ENCODE results near the gene SURF4.

The SURF4 gene

DNA sequence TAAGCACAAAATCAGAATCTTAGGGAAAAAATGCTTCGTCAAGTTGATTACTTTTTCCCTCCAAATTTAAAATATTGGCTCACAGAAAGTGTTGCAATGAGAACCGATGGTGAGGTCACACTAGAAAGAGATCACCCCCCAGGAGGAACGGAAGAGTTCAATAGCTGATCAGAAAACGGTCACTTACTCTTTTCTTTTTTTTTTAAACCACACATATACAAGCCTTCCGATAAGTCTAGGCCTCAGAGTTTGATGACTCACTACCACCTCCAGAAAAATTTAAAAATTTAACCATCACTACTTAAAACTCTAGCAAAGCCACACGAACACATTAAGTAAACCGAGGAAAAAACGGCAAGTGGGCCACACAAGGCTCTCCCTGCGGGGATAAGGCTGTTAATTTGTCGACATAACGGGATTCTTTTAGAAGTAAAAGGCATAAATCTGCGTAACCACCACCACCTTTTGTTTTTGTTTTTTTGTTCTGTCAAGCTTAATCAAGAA, 1.2 kb downstream of the SURF4 start:
- no peaks in the 10 kb centered on the region for H3K27me3 ChIP-seq (ENCODE audit: control insufficient read depth, insufficient read depth, low read length)
- no CpG with 5 or more reads among the region's 12 CpGs for WGBS (ENCODE audit: insufficient coverage, insufficient read length)

DNA sequence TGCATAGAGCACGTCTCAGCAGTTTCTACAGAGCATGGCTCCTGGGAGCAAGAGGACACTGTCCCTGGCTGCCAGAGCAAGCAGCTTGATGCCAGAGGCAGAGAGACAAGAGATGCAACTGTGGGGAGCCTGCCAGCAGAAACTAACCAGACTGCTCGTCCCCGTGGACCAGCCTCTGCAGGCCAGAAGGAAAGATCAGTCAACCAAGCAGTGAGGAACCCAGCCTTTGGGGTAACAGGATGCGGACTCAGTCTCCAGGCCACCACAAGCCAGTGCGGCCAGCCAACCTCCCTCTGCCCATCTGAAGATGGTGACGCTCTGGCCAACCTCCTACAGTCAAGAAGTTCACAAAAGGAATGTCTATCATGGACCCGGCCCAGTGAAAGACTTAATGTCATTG, 3.7 kb downstream of the SURF4 start:
- Histone ChIP-seq H3K36me3 (ENCODE audit: control insufficient read depth, insufficient read depth, low read length) (peaks cover 12% of the 10 kb centered on the region), H3K4me1 (ENCODE audit: control insufficient read depth, insufficient read depth, low read length) (no peaks in the 10 kb centered on the region), H3K27me3 (ENCODE audit: control insufficient read depth, insufficient read depth, low read length) (no peaks in the 10 kb centered on the region), H3K27ac (ENCODE audit: low read length) (no peak overlapping the region), H3K4me3 (ENCODE audit: low read length) (no peak overlapping the region), H3K9me3 (ENCODE audit: control insufficient read depth, insufficient read depth, low read length) (no peaks in the 10 kb centered on the region)
- WGBS (ENCODE audit: insufficient coverage, insufficient read length) = no CpG with 5 or more reads among the region's 7 CpGs
- DNase-seq (ENCODE audit: low read depth, low spot score) = no peak

More for the DNA sequence above, 1.2 kb downstream of the SURF4 start:
- Histone ChIP-seq H3K36me3 (ENCODE audit: control insufficient read depth, insufficient read depth, low read length) (peaks cover 4% of the 10 kb centered on the region; the same call in 1 of the 2 replicates), H3K4me1 (ENCODE audit: control insufficient read depth, insufficient read depth, low read length) (no peaks in the 10 kb centered on the region), H3K4me3 (ENCODE audit: low read length) (peak overlapping the region; percentile 76; the same call in 1 of the 2 replicates), H3K27ac (ENCODE audit: low read length) (no peak overlapping the region), H3K9me3 (ENCODE audit: control insufficient read depth, insufficient read depth, low read length) (no peaks in the 10 kb centered on the region; the same call in 1 of the 2 replicates)
- no peak for DNase-seq (ENCODE audit: low read depth, low spot score)

DNA sequence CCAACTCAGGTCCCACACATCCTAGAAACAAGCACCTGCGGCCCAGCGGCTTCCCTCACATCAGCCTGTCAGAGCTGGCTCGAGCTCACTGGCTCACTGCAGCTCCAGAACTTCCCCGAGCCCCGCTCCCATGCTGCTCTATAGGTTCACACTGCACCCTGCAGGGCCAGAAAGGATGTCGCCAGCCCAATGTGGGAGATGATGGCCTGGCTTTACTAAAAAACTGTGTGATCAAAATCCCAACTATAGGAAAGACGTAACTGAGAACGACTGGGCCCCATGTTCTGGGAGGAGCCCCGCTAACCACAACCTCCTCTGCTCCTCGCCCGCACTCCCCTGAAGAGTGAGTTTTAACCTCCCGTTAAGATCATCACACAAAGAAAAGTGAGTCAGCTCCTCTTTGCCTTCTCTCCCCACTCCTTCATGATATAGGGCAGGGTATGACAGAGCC, 4.6 kb downstream of the SURF4 start:
- no peak overlapping the region for H3K4me3 ChIP-seq (ENCODE audit: low read length)
- H3K27ac ChIP-seq (ENCODE audit: low read length) = no peak overlapping the region
- no peaks in the 10 kb centered on the region for H3K4me1 ChIP-seq (ENCODE audit: control insufficient read depth, insufficient read depth, low read length)
- DNase-seq (ENCODE audit: low read depth, low spot score) = no peak
- no CpG with 5 or more reads among the region's 12 CpGs for WGBS (ENCODE audit: insufficient coverage, insufficient read length)
- H3K9me3 ChIP-seq (ENCODE audit: control insufficient read depth, insufficient read depth, low read length) = no peaks in the 10 kb centered on the region
- peaks cover 17% of the 10 kb centered on the region for H3K36me3 ChIP-seq (ENCODE audit: control insufficient read depth, insufficient read depth, low read length)
- H3K27me3 ChIP-seq (ENCODE audit: control insufficient read depth, insufficient read depth, low read length) = no peaks in the 10 kb centered on the region

DNA sequence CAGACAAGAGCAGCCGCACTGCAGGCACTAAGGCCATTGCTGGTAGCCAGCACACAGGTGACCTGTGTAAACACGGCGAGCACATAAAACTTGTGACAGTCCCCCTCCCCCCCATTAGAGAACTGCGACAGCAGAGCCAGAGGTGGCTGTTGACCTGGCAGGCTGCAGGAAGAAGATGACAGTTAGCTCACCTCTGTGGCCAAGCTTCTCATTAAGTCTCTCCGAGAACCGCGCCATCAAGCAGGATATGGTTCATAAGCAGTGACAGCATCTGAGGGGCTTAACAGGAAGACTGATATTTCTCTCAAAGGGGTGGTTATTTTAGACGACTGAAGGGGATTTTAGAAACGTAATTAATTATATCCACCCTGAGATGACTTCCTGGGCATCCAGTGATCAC, 5.2 kb downstream of the SURF4 start:
- Histone ChIP-seq H3K36me3 (ENCODE audit: control insufficient read depth, insufficient read depth, low read length) (peaks cover 23% of the 10 kb centered on the region), H3K27ac (ENCODE audit: low read length) (no peak overlapping the region), H3K9me3 (ENCODE audit: control insufficient read depth, insufficient read depth, low read length) (no peaks in the 10 kb centered on the region), H3K4me3 (ENCODE audit: low read length) (no peak overlapping the region), H3K4me1 (ENCODE audit: control insufficient read depth, insufficient read depth, low read length) (no peaks in the 10 kb centered on the region), H3K27me3 (ENCODE audit: control insufficient read depth, insufficient read depth, low read length) (no peaks in the 10 kb centered on the region)
- no CpG with 5 or more reads among the region's 9 CpGs for WGBS (ENCODE audit: insufficient coverage, insufficient read length)
- no peak for DNase-seq (ENCODE audit: low read depth, low spot score)

DNA sequence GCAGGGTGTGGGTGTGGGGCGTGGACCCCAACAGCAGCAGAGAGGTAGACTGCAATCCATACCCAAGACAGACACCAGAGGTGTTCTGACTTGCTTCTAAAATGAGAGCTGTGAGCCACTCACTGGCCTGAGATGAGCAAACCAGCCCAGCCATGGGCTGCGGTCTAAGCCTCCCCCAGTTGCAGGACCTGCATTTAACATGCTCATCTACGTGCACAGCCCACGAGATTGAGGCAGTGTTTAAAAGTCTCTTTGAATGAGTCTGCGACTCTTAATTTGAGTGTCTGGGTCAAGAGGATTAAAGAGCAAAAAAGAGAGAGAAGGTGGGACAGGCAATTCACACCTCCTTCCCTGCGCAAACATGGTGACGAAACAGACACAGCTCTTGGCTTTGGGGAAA, 5.9 kb downstream of the SURF4 start:
- Histone ChIP-seq H3K27me3 (ENCODE audit: control insufficient read depth, insufficient read depth, low read length) (no peaks in the 10 kb centered on the region), H3K36me3 (ENCODE audit: control insufficient read depth, insufficient read depth, low read length) (peaks cover 24% of the 10 kb centered on the region), H3K4me3 (ENCODE audit: low read length) (no peak overlapping the region), H3K4me1 (ENCODE audit: control insufficient read depth, insufficient read depth, low read length) (no peaks in the 10 kb centered on the region), H3K9me3 (ENCODE audit: control insufficient read depth, insufficient read depth, low read length) (no peaks in the 10 kb centered on the region), H3K27ac (ENCODE audit: low read length) (no peak overlapping the region)
- DNase-seq (ENCODE audit: low read depth, low spot score) = no peak
- no CpG with 5 or more reads among the region's 7 CpGs for WGBS (ENCODE audit: insufficient coverage, insufficient read length)

DNA sequence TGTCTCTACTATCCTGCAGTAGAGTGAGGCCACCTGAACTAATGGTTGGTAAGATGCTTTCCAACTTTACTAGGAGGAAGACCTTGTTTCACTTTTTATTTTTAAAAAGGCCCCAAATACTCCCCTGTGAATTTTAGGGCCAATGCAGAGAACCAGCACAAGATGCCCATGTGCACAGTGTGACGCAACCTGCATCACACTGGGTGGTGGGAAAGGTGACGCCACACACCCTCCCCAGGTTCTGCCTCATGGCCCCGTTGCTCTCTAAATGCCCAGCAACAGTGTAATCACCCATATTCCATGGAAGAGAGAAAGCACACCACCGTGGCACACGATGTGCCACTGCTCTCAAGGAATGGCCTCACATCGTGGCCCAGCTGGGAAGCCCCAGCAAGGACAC, 6.4 kb downstream of the SURF4 start:
- DNase-seq (ENCODE audit: low read depth, low spot score) = no peak
- H3K9me3 ChIP-seq (ENCODE audit: control insufficient read depth, insufficient read depth, low read length) = no peaks in the 10 kb centered on the region
- H3K27ac ChIP-seq (ENCODE audit: low read length) = no peak overlapping the region
- no peak overlapping the region for H3K4me3 ChIP-seq (ENCODE audit: low read length)
- H3K27me3 ChIP-seq (ENCODE audit: control insufficient read depth, insufficient read depth, low read length) = no peaks in the 10 kb centered on the region
- no CpG with 5 or more reads among the region's 6 CpGs for WGBS (ENCODE audit: insufficient coverage, insufficient read length)
- H3K4me1 ChIP-seq (ENCODE audit: control insufficient read depth, insufficient read depth, low read length) = no peaks in the 10 kb centered on the region
- peaks cover 27% of the 10 kb centered on the region for H3K36me3 ChIP-seq (ENCODE audit: control insufficient read depth, insufficient read depth, low read length)

DNA sequence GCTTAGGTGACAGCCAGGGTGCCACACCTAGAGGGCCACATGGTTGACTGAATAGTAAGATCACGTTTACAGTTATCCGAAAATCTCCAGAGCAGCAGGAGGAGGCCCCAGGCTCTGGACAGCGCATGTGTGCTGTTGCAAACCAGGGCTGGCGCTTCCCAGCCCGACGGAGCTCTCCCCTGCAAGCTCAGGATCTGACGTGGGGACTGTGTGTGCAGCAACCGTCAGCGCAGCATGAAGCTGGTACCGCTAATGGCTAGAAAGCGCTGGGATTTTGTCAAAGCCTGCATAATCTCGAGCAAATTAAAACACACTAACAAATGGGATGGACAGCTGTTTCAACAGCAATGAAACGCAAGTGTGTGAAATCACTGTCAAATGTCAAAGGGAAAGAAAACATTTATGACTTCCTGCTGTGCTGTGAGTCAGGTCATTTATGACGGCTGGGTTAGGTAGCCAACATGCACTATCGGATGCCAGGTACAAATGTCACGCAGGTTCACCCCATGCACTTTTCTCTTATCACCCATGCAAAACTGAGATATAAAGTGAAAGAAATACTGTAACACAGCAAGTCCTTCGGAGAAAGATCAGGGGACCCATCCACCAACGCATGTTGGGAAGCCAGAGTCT, 7.5 kb downstream of the SURF4 start:
- no peak overlapping the region for H3K4me3 ChIP-seq (ENCODE audit: low read length)
- H3K27ac ChIP-seq (ENCODE audit: low read length) = no peak overlapping the region
- no peaks in the 10 kb centered on the region for H3K4me1 ChIP-seq (ENCODE audit: control insufficient read depth, insufficient read depth, low read length)
- H3K27me3 ChIP-seq (ENCODE audit: control insufficient read depth, insufficient read depth, low read length) = no peaks in the 10 kb centered on the region
- H3K36me3 ChIP-seq (ENCODE audit: control insufficient read depth, insufficient read depth, low read length) = peaks cover 28% of the 10 kb centered on the region
- H3K9me3 ChIP-seq (ENCODE audit: control insufficient read depth, insufficient read depth, low read length) = no peaks in the 10 kb centered on the region
- no CpG with 5 or more reads among the region's 18 CpGs for WGBS (ENCODE audit: insufficient coverage, insufficient read length)
- DNase-seq (ENCODE audit: low read depth, low spot score) = no peak

DNA sequence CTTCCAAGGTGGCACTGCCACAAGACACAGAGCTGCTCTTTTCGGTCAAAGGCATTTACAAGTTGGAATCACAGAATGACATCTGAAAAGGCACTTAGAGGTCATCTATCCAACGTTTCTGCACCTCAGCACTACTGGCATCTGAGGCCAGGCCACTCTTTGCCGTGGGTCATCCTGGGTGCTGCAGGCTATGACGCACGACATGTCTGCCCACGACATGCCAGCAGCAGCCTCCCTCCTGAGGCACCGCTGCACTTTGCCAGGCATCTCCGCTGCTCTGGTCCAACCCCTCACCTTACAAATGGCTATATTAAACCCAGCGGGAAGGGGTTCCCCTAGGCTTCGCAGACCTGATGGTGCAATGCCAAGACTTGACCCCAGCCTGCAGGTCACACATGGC, 8.1 kb downstream of the SURF4 start:
- H3K9me3 ChIP-seq (ENCODE audit: control insufficient read depth, insufficient read depth, low read length) = no peaks in the 10 kb centered on the region
- H3K36me3 ChIP-seq (ENCODE audit: control insufficient read depth, insufficient read depth, low read length) = peaks cover 32% of the 10 kb centered on the region
- H3K27ac ChIP-seq (ENCODE audit: low read length) = no peak overlapping the region
- no peaks in the 10 kb centered on the region for H3K4me1 ChIP-seq (ENCODE audit: control insufficient read depth, insufficient read depth, low read length)
- no peaks in the 10 kb centered on the region for H3K27me3 ChIP-seq (ENCODE audit: control insufficient read depth, insufficient read depth, low read length)
- no CpG with 5 or more reads among the region's 10 CpGs for WGBS (ENCODE audit: insufficient coverage, insufficient read length)
- no peak for DNase-seq (ENCODE audit: low read depth, low spot score)
- H3K4me3 ChIP-seq (ENCODE audit: low read length) = no peak overlapping the region

DNA sequence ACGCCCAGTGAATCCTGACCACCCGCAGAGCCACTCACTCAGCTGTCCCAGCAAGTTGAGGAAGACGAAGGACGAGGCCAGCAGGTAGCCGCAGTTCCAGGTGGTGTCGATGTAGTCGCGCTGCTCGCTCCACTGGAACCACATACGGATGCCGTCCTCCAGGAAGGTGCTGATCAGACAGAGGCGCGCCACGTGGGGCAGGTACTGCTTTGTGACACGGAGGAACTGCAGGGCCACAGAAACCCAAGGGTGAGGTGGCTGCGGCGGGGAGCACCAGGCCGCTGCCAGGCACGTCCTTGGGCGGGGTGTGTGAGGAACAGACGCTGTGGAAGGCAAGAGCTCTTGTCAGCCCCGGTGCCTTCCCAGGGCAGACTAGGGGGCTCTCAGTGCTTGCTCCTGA, 8.6 kb downstream of the SURF4 start:
- WGBS (ENCODE audit: insufficient coverage, insufficient read length) = no CpG with 5 or more reads among the region's 22 CpGs
- Histone ChIP-seq H3K9me3 (ENCODE audit: control insufficient read depth, insufficient read depth, low read length) (no peaks in the 10 kb centered on the region), H3K4me1 (ENCODE audit: control insufficient read depth, insufficient read depth, low read length) (no peaks in the 10 kb centered on the region), H3K36me3 (ENCODE audit: control insufficient read depth, insufficient read depth, low read length) (peaks cover 34% of the 10 kb centered on the region), H3K4me3 (ENCODE audit: low read length) (no peak overlapping the region), H3K27ac (ENCODE audit: low read length) (no peak overlapping the region), H3K27me3 (ENCODE audit: control insufficient read depth, insufficient read depth, low read length) (no peaks in the 10 kb centered on the region)
- no peak for DNase-seq (ENCODE audit: low read depth, low spot score)

DNA sequence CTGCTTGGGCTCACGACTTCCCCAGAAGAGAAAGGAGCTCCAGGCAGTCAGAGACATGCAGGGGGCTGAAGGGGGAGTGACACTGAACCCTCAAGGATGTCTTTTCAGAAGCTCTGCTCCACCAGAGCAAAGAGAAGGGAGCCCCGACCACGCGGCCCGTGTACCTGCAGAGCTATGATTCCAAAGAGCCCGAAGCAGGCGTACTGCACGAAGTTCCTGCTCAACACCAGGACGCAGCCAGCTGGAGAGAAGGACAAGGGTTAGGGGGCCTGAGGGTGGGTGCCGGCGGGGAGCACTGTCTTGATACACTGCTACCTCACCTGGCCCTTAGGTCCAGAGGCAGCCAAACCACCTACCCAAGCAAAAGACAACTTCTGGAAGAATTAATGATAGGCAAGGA, 9.4 kb downstream of the SURF4 start:
- H3K27ac ChIP-seq (ENCODE audit: low read length) = no peak overlapping the region
- peaks cover 32% of the 10 kb centered on the region for H3K36me3 ChIP-seq (ENCODE audit: control insufficient read depth, insufficient read depth, low read length)
- no CpG with 5 or more reads among the region's 11 CpGs for WGBS (ENCODE audit: insufficient coverage, insufficient read length)

More for the DNA sequence above, 9.4 kb downstream of the SURF4 start:
- no peaks in the 10 kb centered on the region for H3K27me3 ChIP-seq (ENCODE audit: control insufficient read depth, insufficient read depth, low read length)
- DNase-seq (ENCODE audit: low read depth, low spot score) = no peak
- no peak overlapping the region for H3K4me3 ChIP-seq (ENCODE audit: low read length)
- no peaks in the 10 kb centered on the region for H3K9me3 ChIP-seq (ENCODE audit: control insufficient read depth, insufficient read depth, low read length)
- no peaks in the 10 kb centered on the region for H3K4me1 ChIP-seq (ENCODE audit: control insufficient read depth, insufficient read depth, low read length)
